Measurements from ENCODE around the gene MKNK1.

The MKNK1 gene

GRCh38 chr1:46618754-46619415, 14.8 kb upstream of the MKNK1 start:
- FAIRE-seq: no peak

DNA sequence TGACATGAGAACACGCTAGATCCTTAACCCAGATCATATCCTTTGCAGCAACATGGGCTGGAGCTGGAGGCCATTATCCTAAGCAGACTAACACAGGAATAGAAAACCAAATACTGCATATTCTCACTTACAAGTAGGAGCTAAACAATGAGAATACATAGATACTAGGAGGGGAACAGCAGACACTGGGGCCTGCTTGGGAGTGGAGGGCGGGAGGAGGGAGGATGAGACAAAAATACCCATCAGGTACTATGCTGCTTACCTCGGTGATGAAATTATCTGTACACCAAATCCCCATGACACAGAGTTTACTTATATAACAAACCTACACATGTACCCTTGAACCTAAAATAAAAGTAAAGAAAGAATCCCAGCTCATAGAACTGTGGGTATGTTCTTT, 13.8 kb upstream of the MKNK1 start:
- FAIRE-seq: no peak

DNA sequence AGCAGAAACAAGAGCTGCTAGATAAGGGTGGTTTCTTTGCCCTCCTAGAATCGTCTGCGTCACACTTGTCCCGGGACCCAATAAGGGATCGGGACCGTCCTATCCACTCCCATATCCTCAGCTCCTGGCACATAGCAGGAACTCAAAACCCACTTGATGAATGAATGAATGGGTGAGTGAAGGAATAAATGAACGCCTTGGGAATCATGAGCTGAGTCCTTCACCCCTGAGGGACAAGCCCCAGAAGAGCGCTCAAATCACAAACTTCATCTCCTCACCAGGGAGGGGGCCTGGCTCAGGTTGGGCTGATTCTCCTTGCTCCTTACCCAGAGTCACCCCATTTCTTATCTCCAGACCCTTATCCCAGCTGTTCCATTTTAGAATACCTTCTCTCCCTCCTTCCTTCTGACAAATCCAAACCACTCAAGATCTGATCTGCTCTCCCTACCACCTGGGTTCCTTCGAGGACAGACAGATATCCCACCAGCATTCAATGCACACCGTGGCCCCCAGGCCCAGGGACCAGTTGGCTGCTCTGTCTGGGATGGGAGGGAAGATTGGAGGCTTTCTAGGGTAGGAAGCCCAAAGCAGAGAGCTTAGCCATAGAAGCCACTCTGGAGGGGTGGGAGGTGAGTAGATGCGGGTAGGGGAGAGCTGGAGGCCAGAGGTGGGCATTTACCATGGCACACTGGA, 13.2 kb upstream of the MKNK1 start:
- FAIRE-seq: no peak

DNA sequence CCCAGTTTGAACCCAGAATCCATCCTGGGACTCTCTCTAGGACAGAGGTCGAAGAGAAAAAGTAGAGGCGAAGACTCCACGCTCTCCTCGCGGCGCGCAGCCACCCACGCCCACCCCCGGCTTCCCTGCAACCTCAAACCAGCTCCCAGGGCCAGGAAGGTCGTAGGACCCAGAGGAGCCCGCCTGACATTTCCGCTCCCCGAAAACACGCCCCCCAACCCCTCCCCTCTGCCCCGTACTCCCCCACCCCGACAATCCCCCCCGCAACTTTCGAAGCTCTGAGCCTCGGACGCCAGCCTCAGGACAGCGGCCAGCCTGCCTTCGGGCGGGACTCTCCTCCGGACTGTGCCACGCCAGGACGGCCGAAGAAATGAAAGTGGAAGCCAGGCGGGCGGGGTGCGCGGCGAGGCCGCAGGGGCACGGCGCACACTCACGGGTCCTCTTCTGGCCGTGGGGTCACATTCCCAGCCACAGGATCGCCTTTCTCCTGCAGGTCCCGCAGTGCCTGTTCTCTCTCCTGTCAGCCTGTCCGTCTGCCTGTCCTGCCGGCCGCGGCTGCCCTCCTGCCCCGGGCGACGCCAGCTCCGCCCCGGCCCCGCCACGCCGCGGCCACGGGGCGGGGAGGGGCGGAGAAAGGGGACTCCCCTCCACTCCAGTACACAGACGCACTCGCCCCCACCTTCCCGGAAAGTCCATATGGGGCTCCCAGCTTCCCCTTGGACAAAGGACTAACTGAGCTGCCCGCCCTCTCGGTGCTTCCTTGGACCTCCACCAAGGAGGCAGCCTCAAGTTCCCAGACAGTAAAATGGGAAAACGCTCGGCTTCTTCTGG, 12.4 kb upstream of the MKNK1 start, which contains the start of gene MOB3C:
Gene MOB3C (minus strand): TSS at position 535 of the 831 bp plus-strand sequence. CDS start 3,490 bp downstream, outside the sequence.
- no peak for FAIRE-seq

- FAIRE-seq: no peak
These were observed 11.7 kb upstream of the MKNK1 start for GRCh38 chr1:46615735-46616134.

GRCh38 chr1:46615088-46615487, 11.0 kb upstream of the MKNK1 start:
- FAIRE-seq: no peak

- FAIRE-seq: no peak
These were observed 10.5 kb upstream of the MKNK1 start for GRCh38 chr1:46614604-46614984.

GRCh38 chr1:46613661-46614603, 9.9 kb upstream of the MKNK1 start:
- FAIRE-seq: no peak

GRCh38 chr1:46612937-46613660, 9.0 kb upstream of the MKNK1 start:
- FAIRE-seq: no peak

DNA sequence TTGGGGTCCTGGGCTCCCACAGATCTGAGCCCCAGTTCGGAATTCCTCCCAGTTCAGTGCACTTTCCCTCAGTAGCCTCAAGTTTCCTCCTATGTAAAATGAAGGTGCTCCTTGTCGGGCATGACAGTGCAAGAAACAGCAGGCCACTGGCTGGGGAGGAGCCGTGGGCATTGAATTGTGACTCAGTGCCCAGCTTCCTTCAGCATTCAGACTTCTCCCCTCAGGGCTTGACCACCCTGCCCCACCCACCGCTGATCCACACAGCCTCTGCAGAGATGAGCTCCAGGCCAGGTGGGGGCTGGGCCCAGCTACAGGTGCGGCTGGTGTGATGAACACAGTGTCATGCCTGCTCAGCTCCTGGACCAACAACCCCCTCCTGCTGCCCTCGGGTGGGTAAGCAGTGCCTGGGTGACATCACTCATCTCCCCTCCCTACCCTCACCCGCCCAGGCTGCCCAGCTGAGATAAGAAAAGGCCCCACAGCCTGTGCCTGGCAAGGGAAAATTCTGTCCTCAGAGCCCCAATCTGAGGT, 7.7 kb upstream of the MKNK1 start:
- FAIRE-seq: no peak

GRCh38 chr1:46607345-46608130, 3.5 kb upstream of the MKNK1 start:
- no peak for FAIRE-seq

GRCh38 chr1:46606255-46606965, 2.3 kb upstream of the MKNK1 start:
- FAIRE-seq: no peak

DNA sequence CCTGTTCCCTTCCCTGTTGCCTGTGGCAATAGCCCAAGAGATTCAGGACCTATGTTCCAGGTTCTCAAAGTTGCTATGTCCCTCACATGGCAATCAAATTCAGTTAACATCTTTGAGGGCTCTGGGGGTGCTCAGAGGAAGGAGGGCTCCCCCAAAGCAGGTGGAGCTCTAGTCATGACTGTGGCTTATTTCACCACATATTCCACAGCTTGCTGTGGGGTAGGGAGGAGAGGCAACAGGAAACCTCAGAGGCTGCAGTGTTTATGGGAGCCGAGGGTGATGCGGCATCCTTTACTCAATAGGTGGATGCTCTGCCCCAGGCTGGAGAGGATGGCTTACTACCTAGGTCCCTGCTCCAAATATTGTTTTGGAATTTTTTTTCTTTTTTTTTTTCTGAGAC, 1.2 kb upstream of the MKNK1 start:
- no peak for FAIRE-seq

DNA sequence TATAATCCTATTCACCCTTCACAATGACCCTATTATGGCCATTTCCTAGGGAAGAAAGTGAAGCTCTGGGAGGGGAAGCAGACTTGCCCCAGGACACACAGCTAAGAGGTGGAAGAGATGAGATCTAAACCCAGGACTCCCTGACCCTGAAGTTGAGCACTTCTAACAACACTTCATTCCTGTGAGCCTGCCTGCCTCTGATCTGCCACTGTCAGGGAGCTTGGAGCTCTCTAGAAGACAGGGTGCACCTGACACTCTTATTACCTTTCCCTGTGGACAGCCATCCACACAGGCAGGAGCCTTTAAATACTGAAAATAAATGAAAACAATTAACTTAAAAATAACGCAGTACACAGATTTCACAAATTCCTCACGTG, 599 bp downstream of the MKNK1 start:
- no peak for FAIRE-seq

DNA sequence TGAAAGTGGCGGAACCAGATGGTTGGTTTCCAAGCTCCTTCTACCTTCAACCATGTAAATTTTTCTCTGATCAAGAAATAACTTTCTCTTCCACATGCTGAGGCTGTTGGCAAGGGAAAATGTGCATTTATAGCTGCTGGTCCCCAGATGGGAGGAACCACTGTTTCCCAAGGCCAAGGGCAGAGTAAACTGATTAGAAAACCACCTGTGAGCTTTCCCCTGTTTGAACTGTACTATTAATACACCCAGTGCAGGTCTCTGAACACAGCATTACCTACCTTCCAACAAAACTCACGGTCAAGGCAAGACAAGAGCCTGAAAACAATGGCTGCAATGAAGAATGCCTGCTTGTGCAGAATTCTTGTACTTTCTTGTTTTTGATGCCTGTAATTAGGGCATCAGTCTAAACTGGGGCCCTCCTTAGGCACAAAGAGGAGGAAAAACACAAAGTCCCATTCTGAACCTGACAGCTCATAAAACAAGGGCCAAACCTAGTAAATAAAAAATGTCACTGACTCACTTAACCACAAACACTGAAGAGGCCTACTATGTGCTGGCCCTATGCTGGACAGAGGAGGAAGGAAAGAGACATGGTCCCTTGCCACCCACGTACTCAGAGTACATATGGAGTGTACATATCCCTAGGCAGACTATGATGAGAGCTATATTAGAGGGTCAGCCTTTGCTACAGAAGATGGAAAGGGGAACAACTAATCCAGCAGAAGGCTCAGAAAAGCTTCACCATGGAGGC, 2.6 kb downstream of the MKNK1 start:
- FAIRE-seq: no peak

DNA sequence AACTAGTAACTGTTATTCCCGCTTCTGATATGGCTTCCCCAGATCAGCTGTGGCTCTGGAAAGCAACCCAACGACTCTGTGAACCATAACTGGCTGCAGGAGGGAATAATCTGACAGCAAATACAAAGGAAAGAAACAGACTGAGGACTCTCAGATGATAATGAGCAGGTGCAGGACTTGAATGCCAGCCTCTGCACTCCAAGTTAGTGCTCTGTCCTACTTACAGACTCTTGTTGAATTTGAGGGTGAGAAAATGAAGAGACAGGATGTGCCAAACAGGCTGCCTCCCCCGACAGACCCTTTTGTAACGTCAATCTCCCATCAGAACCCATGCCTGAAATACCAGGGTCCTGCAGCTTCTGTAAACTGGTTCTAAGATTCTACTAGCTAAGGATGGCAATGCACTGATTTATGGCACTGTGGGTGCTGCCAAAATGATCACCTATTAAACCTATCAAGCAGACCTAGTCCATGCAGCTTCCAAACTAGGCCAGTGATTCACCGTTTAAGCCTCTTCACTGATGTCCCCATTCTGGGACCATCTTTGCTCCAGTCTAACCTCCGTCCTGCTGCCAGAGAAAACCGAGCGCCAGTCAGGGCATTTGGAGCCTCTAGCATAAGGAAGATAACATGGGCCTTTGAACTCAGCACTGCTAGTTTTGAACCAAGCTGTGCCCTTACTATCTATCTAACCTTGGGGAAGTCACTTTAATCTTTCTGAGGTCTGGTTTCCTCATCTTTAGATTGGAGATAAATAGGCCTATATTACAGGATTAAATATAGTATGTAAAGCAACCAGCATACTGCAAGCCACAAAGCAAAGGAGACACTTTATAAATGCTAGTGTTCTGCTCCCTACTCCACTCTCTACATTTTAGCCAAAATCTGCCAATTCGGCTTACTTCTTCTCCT, 4.8 kb downstream of the MKNK1 start:
- no peak for FAIRE-seq

GRCh38 chr1:46596846-46597245, 7.2 kb downstream of the MKNK1 start:
- no peak for FAIRE-seq

GRCh38 chr1:46596036-46596435, 8.0 kb downstream of the MKNK1 start:
- no peak for FAIRE-seq
